Measurements from ENCODE around the gene RPL13. TPM values are rescaled to one million over a fixed set of nuclear protein-coding genes. Genes with fewer than 3 reads are reported as not detected.

Gene RPL13
- total and polyA plus RNA-seq, 2 of the 8 experiments (the other 6 are each of a cell fraction or from before 2014, with no cell fraction given), result 2,162 to 7,384 TPM

DNA sequence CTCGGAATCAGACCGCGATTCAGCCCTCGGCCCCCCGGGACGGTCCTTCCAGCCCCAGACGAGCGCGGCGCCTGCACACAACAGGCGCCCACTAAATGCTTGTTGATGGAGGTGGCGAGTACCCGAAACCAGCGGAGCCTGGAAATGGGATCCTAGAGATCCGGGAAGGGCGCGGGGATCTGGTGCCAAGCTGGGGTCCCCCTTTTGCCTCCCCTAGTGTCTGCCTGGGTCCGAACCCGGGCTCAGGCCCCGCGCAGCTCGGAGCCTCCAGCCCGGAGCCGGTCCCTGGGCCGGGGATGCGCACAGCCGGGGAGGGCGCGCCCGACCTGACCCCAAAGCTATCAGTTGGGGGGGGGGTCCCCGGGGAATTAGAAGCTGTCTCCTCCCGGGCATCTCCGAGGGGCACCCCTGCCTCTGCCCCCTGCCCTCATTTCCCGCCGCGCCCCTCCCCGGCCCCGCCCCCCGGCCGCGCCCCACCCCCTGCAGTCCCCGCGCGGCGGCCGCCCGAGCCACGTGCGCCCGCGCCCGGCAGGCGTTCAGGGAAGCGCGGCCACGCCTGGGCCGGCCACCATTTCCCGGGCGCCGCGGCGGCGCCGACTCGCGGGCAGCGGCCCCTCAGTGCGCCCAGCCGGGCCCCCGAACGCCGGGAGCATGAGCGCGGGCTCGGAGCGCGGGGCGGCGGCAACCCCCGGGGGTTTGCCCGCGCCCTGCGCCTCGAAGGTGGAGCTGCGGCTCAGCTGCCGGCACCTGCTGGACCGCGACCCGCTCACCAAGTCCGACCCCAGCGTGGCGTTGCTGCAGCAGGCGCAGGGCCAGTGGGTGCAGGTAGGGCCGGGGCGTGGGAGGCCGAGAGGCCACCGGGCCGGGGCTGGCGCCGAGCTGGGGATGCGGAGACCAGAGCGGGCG, 15.0 kb downstream of the RPL13 start, which contains the start of gene CPNE7 (continued):
- TF ChIP-seq ATF2 (IDR thresholded peaks at IDR 0.05; ENCODE audit: low read length) (no peak), SAP30 (IDR thresholded peaks at IDR 0.05; ENCODE audit: insufficient read depth, insufficient replicate concordance, low read length) (no peak), EP300 (IDR thresholded peaks at IDR 0.05; ENCODE audit: borderline replicate concordance in 1 of 2, low read depth in 2 of 2, low read length in 2 of 2) (no peak), KDM4A (IDR thresholded peaks at IDR 0.05; ENCODE audit: low read depth, low read length, severe bottlenecking) (peak; percentile 65), KDM5A (IDR thresholded peaks at IDR 0.05; ENCODE audit: low read length) (no peak), YY1 (IDR thresholded peaks at IDR 0.05; ENCODE audit: low read depth, low read length) (no peak), SRF (IDR thresholded peaks at IDR 0.05; ENCODE audit: low read depth, low read length) (no peak), HDAC2 (IDR thresholded peaks at IDR 0.05; ENCODE audit: borderline replicate concordance in 1 of 2, low read depth in 2 of 2, low read length in 2 of 2) (0 out of 4 replicates have a peak, but pooled peaks of 1 of the 2 experiments have one; percentile 8), CEBPB (IDR thresholded peaks at IDR 0.05; ENCODE audit: low read depth, low read length) (no peak), TBP (IDR thresholded peaks at IDR 0.05; ENCODE audit: low read depth, low read length) (no peak), JUN (IDR thresholded peaks at IDR 0.05; ENCODE audit: low read depth, low read length) (no peak), RAD21 (IDR thresholded peaks at IDR 0.05 in 1 of 2, conservative IDR thresholded peaks at IDR 0.05 in 1 of 2; ENCODE audit: low read depth in 2 of 2, low read length in 2 of 2) (no peak), E2F6 (IDR thresholded peaks at IDR 0.05) (peak; percentile 16), SIRT6 (IDR thresholded peaks at IDR 0.05; ENCODE audit: low read length) (no peak), POU5F1 (IDR thresholded peaks at IDR 0.05; ENCODE audit: low read depth, low read length) (no peak), SP4 (IDR thresholded peaks at IDR 0.05; ENCODE audit: low read length) (no peak), ZNF274 (IDR thresholded peaks at IDR 0.05; ENCODE audit: borderline replicate concordance, extremely low read depth, low read length) (no peak), BRCA1 (IDR thresholded peaks at IDR 0.05; ENCODE audit: low read depth, low read length) (no peak), BCL11A (IDR thresholded peaks at IDR 0.05; ENCODE audit: low read depth in 2 of 2, low read length in 2 of 2) (no peak)
- TF ChIP-seq, protein P1, sequence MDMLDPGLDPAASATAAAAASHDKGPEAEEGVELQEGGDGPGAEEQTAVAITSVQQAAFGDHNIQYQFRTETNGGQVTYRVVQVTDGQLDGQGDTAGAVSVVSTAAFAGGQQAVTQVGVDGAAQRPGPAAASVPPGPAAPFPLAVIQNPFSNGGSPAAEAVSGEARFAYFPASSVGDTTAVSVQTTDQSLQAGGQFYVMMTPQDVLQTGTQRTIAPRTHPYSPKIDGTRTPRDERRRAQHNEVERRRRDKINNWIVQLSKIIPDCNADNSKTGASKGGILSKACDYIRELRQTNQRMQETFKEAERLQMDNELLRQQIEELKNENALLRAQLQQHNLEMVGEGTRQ (IDR thresholded peaks at IDR 0.05; ENCODE audit: low read length), result no peak

All from H1 (cell line).